Large intestine (tissue), 3 donors: ENCODE measurements around the gene SMG6. TPM values are rescaled to one million over a fixed set of nuclear protein-coding genes. Genes with fewer than 3 reads are reported as not detected.

Experiments used
- DNase-seq, 2 donors: peaks; one replicate each; pipeline versions ENCODE4 v3.0.0 to v3.0.0-alpha.2; 2013
- H3K27ac ChIP-seq: one replicate; pipeline ENCODE4 v1.5.1; 2013; ENCODE audit warnings: low read length
- H3K27me3 ChIP-seq: 2 replicates; pipeline ENCODE4 v1.6.1; 2013; ENCODE audit warnings: low read length; ENCODE audit not compliant: control insufficient read depth, insufficient read depth
- H3K36me3 ChIP-seq: 2 replicates; pipeline ENCODE4 v1.6.1; 2013; ENCODE audit warnings: low read length; ENCODE audit not compliant: control insufficient read depth, insufficient read depth
- H3K4me1 ChIP-seq: one replicate; pipeline ENCODE4 v1.6.1; 2013; ENCODE audit warnings: low read length; ENCODE audit not compliant: control insufficient read depth, insufficient read depth
- H3K4me3 ChIP-seq: one replicate; pipeline ENCODE4 v1.5.1; 2013; ENCODE audit warnings: low read length
- H3K9me3 ChIP-seq: one replicate; pipeline ENCODE4 v1.6.1; 2013; ENCODE audit warnings: mild to moderate bottlenecking, low read depth, low read length, moderate library complexity; ENCODE audit not compliant: control insufficient read depth
- WGBS: methylation state at CpG from one replicate; pipeline ENCODE4 v1.1.5; 2013; ENCODE audit warnings: low lambda C conversion rate; ENCODE audit not compliant: insufficient coverage; 5-methylcytosine and 5-hydroxymethylcytosine counted together
- polyA plus RNA-seq: library from polyadenylated mRNA; unstranded; fragments of 120-200 nt; gene quantifications from one replicate; pipeline ENCODE4 v1.2.1, GENCODE V29; 2013

Gene SMG6
- polyA plus RNA-seq, 1 donor = 18.0 TPM

DNA sequence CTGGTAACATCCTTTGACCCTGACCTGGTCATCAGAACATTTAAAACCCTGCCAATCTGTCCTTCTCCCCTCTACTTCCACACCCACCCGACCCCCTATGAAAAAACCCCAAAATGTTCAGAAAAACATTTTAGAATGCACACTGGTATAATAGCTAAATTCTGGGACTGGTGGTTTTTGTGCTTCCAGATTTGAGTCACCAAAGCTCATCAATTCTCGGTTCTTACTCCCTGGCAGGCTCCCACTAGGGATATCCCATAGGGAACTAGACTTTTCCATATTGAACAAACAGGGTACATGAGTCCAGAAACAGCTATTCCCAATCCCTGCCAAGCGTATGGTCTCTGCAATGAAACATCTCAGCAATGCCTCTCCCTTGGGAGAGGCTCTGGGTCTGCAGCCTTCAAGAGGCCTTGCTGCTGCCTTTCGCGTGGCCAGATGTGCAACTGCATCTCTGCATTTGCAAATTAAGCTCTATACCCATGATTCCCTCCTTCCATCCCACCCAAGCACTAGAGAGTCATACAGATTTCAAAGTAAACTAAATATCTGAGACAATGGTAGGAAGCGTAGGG lies 67.7 kb downstream of the SMG6 start:
- no CpG with 5 or more reads among the region's 6 CpGs for WGBS
- no peak for DNase-seq
- Histone ChIP-seq H3K4me3 (no peak overlapping the region), H3K36me3 (peaks cover 35% of the 10 kb centered on the region), H3K27me3 (no peaks in the 10 kb centered on the region), H3K27ac (no peak overlapping the region), H3K4me1 (no peaks in the 10 kb centered on the region), H3K9me3 (no peaks in the 10 kb centered on the region)

DNA sequence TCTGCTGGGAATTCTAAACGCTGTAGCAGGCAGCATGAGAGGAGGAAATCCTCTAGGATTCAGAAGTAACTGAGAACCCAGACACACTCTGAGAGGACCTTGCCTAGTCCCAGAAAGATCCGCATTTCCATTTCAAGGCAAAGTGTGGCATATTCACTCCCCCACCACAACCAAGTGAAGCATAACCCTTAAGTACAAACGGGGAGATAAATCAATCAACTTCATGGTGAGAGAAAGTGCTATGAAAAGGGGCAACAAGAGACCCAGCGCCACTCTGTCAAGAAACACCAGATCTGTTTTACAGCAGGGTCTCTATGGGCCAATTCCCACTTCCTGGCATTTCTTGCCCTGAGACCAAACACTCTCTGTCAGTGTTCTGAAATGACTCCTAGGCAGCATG lies 68.3 kb downstream of the SMG6 start:
- Histone ChIP-seq H3K9me3 (no peaks in the 10 kb centered on the region), H3K27me3 (no peaks in the 10 kb centered on the region), H3K36me3 (peaks cover 30% of the 10 kb centered on the region), H3K4me1 (no peaks in the 10 kb centered on the region), H3K27ac (no peak overlapping the region), H3K4me3 (no peak overlapping the region)
- no peak for DNase-seq
- WGBS = 80% methylated on average over 1 of the region's 4 CpGs

DNA sequence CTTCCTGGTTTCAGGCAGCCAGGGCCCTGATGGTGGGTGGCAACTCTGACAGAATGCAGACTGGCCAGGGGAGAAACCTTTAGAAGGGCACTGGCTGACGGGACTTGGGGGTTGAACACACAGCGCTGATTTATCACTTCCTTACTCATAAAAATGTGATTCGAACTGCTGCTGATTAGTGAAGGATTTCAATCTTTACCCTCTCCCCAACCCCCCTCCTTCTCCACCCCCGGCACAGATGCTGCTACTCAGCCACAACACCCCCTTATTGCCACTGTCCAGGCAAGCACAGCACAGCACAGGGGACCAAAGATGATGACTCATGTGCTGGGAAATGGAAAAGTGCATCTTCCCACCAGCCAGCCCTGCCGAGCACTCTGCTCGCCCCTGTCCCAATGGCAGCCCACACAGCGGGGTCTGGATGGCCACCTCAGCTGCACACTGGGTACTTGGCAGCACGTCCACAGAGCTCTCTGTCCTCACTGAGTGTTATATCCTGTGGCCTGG lies 70.1 kb downstream of the SMG6 start:
- Histone ChIP-seq H3K27ac (no peak overlapping the region), H3K4me3 (no peak overlapping the region), H3K4me1 (peaks cover 6% of the 10 kb centered on the region), H3K9me3 (no peaks in the 10 kb centered on the region), H3K36me3 (peaks cover 27% of the 10 kb centered on the region), H3K27me3 (no peaks in the 10 kb centered on the region)
- no peak for DNase-seq
- WGBS = no CpG with 5 or more reads among the region's 8 CpGs

DNA sequence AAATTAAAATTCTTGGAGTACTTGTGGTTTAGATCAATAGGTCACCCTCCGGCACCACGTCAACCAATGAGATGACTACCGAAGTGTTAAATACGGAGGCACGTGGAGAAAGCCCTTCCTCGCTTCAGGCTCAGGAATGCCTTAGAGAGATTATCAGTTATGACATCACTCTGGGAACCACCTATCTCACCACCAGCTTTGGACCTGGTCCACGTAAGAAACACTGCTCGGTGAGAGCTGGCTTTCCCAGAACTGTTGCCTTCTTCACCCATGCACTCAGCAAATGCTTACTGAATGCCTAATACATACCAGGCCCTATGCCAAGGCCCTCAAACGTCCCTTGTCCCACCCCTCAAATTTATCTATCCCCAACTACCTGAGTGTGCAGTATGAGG lies 71.3 kb downstream of the SMG6 start:
- Histone ChIP-seq H3K4me1 (peaks cover 6% of the 10 kb centered on the region), H3K9me3 (no peaks in the 10 kb centered on the region), H3K27ac (no peak overlapping the region), H3K36me3 (peaks cover 27% of the 10 kb centered on the region), H3K4me3 (no peak overlapping the region), H3K27me3 (no peaks in the 10 kb centered on the region)
- no CpG with 5 or more reads among the region's 9 CpGs for WGBS
- no peak for DNase-seq

DNA sequence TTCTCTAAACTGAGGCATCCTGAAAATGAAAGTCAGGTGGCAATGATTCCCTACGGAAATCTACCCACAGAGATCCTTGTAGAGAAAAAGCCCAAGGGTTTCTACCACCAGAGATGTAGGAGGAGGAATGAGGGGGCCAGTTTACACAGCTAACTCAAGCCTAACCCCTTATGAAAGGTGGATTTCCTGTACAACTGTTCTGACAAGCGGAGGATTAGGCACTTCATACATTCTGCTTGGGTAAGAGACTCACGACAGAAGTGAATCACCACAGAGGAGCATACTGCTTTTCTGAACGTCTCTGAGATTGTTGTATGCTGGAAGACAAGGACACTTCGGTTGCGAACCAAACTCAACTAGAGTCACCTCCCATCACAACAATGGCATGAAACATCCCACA lies 72.7 kb downstream of the SMG6 start:
- H3K9me3 ChIP-seq = no peaks in the 10 kb centered on the region
- H3K27me3 ChIP-seq = no peaks in the 10 kb centered on the region
- peaks cover 6% of the 10 kb centered on the region for H3K4me1 ChIP-seq
- peaks cover 21% of the 10 kb centered on the region for H3K36me3 ChIP-seq
- DNase-seq = no peak
- WGBS = no CpG with 5 or more reads among the region's 6 CpGs
- H3K4me3 ChIP-seq = no peak overlapping the region
- H3K27ac ChIP-seq = no peak overlapping the region

DNA sequence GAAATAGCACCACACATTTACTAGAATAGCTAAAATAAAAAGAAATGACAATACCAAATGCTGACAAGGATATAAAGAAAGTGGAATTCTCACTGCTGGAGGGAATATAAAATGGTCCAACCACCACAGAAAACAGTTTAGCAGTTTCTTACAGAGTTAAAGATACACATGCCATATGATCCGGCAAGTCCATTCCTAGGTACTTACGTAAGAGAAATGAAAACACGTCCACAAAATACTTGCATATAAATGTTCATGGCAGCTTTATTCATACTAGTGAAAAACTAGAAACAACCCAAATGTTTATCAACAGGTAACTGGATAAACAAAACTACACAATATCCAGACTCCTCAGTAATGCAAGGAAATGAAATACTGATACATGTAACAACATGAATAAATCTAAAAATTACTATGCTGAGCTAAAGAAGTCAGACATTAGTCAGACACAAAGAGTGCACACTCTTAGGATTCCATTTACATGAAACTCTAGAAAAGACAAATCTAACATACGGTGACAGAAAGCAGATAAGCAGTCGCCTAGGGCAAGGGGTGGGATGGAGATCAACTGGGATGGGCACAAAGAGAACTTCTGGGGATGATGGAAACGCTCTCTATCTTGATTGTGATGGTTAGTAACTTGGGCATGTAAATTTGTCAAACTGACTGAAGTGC lies 76.4 kb downstream of the SMG6 start:
- no peak for DNase-seq
- Histone ChIP-seq H3K36me3 (no peaks in the 10 kb centered on the region), H3K4me3 (no peak overlapping the region), H3K27me3 (no peaks in the 10 kb centered on the region), H3K27ac (no peak overlapping the region), H3K9me3 (no peaks in the 10 kb centered on the region), H3K4me1 (peaks cover 12% of the 10 kb centered on the region)
- WGBS = 100% methylated on average over 2 of the region's 6 CpGs

DNA sequence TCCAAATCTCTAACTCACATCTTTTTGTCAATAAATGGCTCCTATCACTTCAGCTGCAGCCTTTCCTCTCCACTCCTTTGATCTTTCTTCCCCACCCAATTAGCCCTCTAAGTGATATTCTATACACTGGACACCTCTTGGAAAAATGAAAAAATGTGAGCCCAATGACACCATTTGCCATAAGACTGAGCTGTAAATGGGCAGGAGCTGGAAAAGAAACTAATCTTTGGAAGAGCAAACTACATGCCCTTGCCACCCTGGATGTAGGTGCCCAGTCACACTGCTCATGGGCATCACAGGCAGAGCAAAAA lies 80.0 kb downstream of the SMG6 start:
- Histone ChIP-seq H3K27me3 (no peaks in the 10 kb centered on the region), H3K9me3 (no peaks in the 10 kb centered on the region), H3K4me1 (peaks cover 6% of the 10 kb centered on the region), H3K27ac (no peak overlapping the region), H3K36me3 (peaks cover 3% of the 10 kb centered on the region), H3K4me3 (no peak overlapping the region)
- DNase-seq = no peak

DNA sequence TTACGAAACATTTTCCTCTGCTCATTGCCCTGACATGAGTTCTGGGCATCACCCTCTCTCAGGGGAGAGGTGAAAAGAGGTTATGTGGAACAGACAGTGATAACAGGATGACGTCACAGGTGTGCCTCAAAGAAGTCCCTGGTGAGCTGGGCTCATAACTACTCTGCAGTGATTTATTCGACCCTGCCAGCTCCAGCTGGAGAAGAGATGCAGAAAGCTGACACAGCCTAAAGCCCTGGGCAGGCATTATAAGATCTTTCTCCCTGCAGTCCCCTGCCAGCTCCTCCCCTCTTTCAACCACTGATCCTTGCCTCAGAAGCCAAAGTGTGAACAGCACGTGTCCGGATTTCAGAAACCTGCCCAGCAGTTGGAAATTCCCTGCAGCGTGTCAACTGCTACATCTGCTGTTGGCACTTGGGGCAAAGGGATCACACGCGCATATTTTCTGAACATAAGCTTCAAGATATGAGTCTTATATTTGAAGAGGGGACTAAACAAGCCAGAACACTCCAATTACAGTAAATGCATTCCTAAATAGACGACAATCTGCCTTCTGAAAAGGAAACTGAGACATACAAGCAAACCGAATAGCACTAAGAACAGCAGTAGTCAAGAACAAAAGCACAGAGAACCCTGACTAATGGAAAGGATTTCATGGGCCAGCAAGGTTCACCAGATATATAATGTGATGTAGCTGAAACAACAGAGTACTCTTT lies 80.5 kb downstream of the SMG6 start:
- no peaks in the 10 kb centered on the region for H3K27me3 ChIP-seq
- H3K9me3 ChIP-seq = no peaks in the 10 kb centered on the region
- WGBS = 90% methylated on average over 2 of the region's 10 CpGs
- peaks cover 6% of the 10 kb centered on the region for H3K4me1 ChIP-seq
- peaks cover 3% of the 10 kb centered on the region for H3K36me3 ChIP-seq
- H3K27ac ChIP-seq = peak overlapping the region; percentile 2
- no peak overlapping the region for H3K4me3 ChIP-seq
- DNase-seq = no peak

DNA sequence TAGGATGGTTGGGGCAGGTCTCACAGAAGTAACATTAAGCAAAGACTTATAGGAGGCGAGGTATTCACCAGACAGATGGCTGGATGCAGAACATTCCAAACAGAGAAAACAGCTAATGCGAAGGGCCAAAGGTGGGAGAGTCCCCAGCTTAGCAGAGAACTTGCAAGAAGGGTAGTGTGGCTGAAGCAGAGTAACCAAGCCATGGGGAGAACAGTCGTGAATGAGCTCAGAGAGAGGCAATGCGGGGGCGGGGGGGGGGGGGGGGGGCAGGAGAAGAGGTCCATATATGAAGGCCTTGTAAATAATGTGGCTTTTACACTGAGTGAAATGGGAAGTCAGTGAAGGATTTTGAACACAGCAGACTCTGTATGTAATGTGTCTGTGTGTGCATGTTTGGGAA lies 81.3 kb downstream of the SMG6 start:
- no peak for DNase-seq
- WGBS = no CpG with 5 or more reads among the region's 5 CpGs
- Histone ChIP-seq H3K27me3 (no peaks in the 10 kb centered on the region), H3K4me3 (no peak overlapping the region), H3K36me3 (peaks cover 3% of the 10 kb centered on the region), H3K27ac (peak overlapping the region; percentile 2), H3K9me3 (no peaks in the 10 kb centered on the region), H3K4me1 (peaks cover 6% of the 10 kb centered on the region)

DNA sequence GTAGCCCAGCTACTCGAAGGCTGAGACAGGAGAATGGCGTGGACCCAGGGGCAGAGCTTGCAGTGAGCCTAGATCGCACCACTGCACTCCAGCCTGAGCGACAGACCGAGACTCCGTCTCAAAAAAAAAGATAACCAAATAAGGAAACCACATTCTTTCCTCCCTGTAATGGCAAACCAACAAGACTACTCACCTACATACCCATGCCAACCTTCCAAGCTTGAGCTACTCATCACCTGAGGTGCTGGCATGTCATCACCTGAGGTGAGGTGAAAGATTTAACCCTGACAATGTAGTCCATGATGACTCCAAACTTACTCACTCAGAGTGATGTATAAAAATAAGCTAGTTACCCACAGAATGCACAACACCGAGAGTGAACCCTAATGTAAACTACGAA lies 85.2 kb downstream of the SMG6 start:
- WGBS = 100% methylated on average over 1 of the region's 8 CpGs
- DNase-seq = no peak
- H3K4me1 ChIP-seq = peaks cover 28% of the 10 kb centered on the region

More for the DNA sequence above, 85.2 kb downstream of the SMG6 start:
- Histone ChIP-seq H3K27ac (no peak overlapping the region), H3K27me3 (no peaks in the 10 kb centered on the region), H3K36me3 (peaks cover 3% of the 10 kb centered on the region), H3K4me3 (no peak overlapping the region), H3K9me3 (no peaks in the 10 kb centered on the region)
